Measurements from ENCODE around the gene SULT1C4. TPM values are rescaled to one million over a fixed set of nuclear protein-coding genes. Genes with fewer than 3 reads are reported as not detected.

SULT1C4 gene
- total and polyA plus RNA-seq, 2 of the 8 experiments (the other 6 are each of a cell fraction or from before 2014, with no cell fraction given) = 1.5 to 2.1 TPM

GRCh38 chr2:108393197-108393596 lies 15.4 kb downstream of the SULT1C4 start:
- Histone ChIP-seq H3K56ac (replicated peaks; ENCODE audit: insufficient read length, low read depth, low read length) (no peak overlapping the region), H3K4me2 (ENCODE audit: insufficient read depth in 1 of 2, low read depth in 2 of 2, low read length in 2 of 2) (no peak overlapping the region), H2BK120ac (replicated peaks; ENCODE audit: low read depth, low read length) (no peak overlapping the region), H3K36me3 (ENCODE audit: control insufficient read depth in 2 of 4, insufficient read depth in 4 of 4, low read length in 3 of 4) (no peaks in the 10 kb centered on the region), H3K18ac (ENCODE audit: extremely low read depth, low read length) (no peak overlapping the region), H3K4me3 (ENCODE audit: extremely low read depth in 1 of 4, insufficient read depth in 2 of 4, low read depth in 3 of 4, low read length in 4 of 4) (no peak overlapping the region), H3K79me2 (ENCODE audit: control insufficient read depth in 1 of 2, insufficient read depth in 2 of 2, low read length in 2 of 2) (no peaks in the 10 kb centered on the region), H2BK5ac (ENCODE audit: low read depth, low read length) (no peak overlapping the region), H2AK5ac (ENCODE audit: low read depth, low read length) (no peak overlapping the region), H3K27ac (ENCODE audit: low read depth, low read length) (no peak overlapping the region), H4K91ac (replicated peaks; ENCODE audit: insufficient read length, low read length) (no peak overlapping the region), H2BK12ac (ENCODE audit: low read depth, low read length) (no peak overlapping the region), H3K9me3 (ENCODE audit: insufficient read depth in 2 of 2, low read depth in 1 of 2, low read length in 1 of 2) (peaks cover 0 to 11% of the 10 kb centered on the region in 2 experiments; a peak in 3 of 4 replicates), H4K20me1 (replicated peaks in 1 of 2; ENCODE audit: control insufficient read depth in 1 of 2, insufficient read depth in 2 of 2, low read length in 2 of 2) (no peaks in the 10 kb centered on the region), H4K8ac (ENCODE audit: extremely low read depth, insufficient read depth, low read length) (no peak overlapping the region), H2BK20ac (ENCODE audit: low read length) (no peak overlapping the region), H2BK15ac (ENCODE audit: low read length) (no peak overlapping the region), H2AFZ (ENCODE audit: low read length) (no peak overlapping the region), H3K4ac (replicated peaks; ENCODE audit: insufficient read length, low read depth, low read length) (no peak overlapping the region), H4K5ac (ENCODE audit: insufficient read length, low read depth, low read length) (no peak overlapping the region), H3K23ac (ENCODE audit: insufficient read length) (no peak overlapping the region), H3K9ac (replicated peaks in 1 of 4; ENCODE audit: extremely low read depth in 1 of 4, low read depth in 3 of 4, low read length in 3 of 4) (no peak overlapping the region), H3K23me2 (ENCODE audit: low read depth, low read length) (no peaks in the 10 kb centered on the region; the same call in 1 of the 2 replicates), H3K79me1 (ENCODE audit: low read depth, low read length) (no peaks in the 10 kb centered on the region), H3K4me1 (replicated peaks in 1 of 4; ENCODE audit: control insufficient read depth in 3 of 4, insufficient read depth in 4 of 4, low read length in 3 of 4) (no peaks in the 10 kb centered on the region), H3K27me3 (replicated peaks in 1 of 4; ENCODE audit: control insufficient read depth in 3 of 4, extremely low read depth in 1 of 4, insufficient read depth in 3 of 4, low read length in 3 of 4) (no peaks in the 10 kb centered on the region), H3K14ac (ENCODE audit: insufficient read length) (no peak overlapping the region)
- CTCF ChIA-PET (ENCODE audit: partially characterized antibody) = no interaction called here
- POLR2A ChIA-PET (ENCODE audit: partially characterized antibody) = no interaction called here
- no peak for FAIRE-seq
- no peak for DNase-seq (ENCODE audit: low read depth in 1 of 2, low spot score in 2 of 2)
- TF ChIP-seq SP1 (IDR thresholded peaks at IDR 0.05; ENCODE audit: low read depth, low read length) (no peak), BCL11A (IDR thresholded peaks at IDR 0.05; ENCODE audit: low read depth in 2 of 2, low read length in 2 of 2) (no peak), FOSL1 (IDR thresholded peaks at IDR 0.05; ENCODE audit: insufficient read depth, low read depth, low read length) (no peak), SRF (IDR thresholded peaks at IDR 0.05; ENCODE audit: low read depth, low read length) (no peak), HDAC6 (IDR thresholded peaks at IDR 0.05; ENCODE audit: low read depth, low read length) (no peak), EGR1 (IDR thresholded peaks at IDR 0.05; ENCODE audit: borderline replicate concordance, low read depth, low read length) (no peak), ZNF274 (IDR thresholded peaks at IDR 0.05; ENCODE audit: borderline replicate concordance, extremely low read depth, low read length) (no peak), SP2 (IDR thresholded peaks at IDR 0.05; ENCODE audit: low read length) (no peak), TCF12 (IDR thresholded peaks at IDR 0.05; ENCODE audit: low read depth, low read length) (no peak)

Data from H1 (cell line).